HEK293 (cell line): ENCODE results near the gene FUT8.

ENCODE experiments used
- CTCF ChIA-PET: fragments of 350-600 bp; formaldehyde crosslinking; extraction: SDS; loops from one replicate; lab custom pipeline; 2021; ENCODE audit warnings: antibody characterized with exemption; lab: Yijun Ruan, JAX
- POLR2A ChIA-PET: fragments of 300-600 bp; formaldehyde crosslinking; extraction: SDS; loops from one replicate; lab custom pipeline; 2020; ENCODE audit warnings: antibody characterized with exemption, inconsistent platforms; lab: Yijun Ruan, JAX
- H3K27ac ChIP-seq: fragments of 200-500 bp; sonication (Bioruptor generic); 2 replicates; pipeline ENCODE4 v1.5.1; 2014; ENCODE audit warnings: low read depth, low read length, control low read depth, inconsistent platforms; ENCODE audit errors: extremely low read depth
- H3K36me3 ChIP-seq, 2 experiments: fragments of 200-500 bp in 1 of 2; sonication (Bioruptor generic) in 1 of 2; 1 replicate in 1 of 2; 2 replicates in 1 of 2; pipeline ENCODE4 v1.5.1; 2014 to 2017; ENCODE audit warnings: inconsistent platforms in 2 of 2, low read length in 2 of 2; ENCODE audit not compliant: control insufficient read depth in 2 of 2, insufficient read depth in 1 of 2
- H3K4me1 ChIP-seq: fragments of 200-500 bp; sonication (Bioruptor generic); 2 replicates; pipeline ENCODE4 v1.5.1; 2014; ENCODE audit warnings: mild to moderate bottlenecking, low read length, inconsistent platforms; ENCODE audit not compliant: control insufficient read depth, insufficient read depth
- H3K4me3 ChIP-seq: 2 replicates; pipeline ENCODE4 v1.5.1; 2011; ENCODE audit warnings: low read depth, mild to moderate bottlenecking, control low read depth, low read length, moderate library complexity
- H3K9me3 ChIP-seq: fragments of 200-500 bp; sonication (Bioruptor generic); 2 replicates; pipeline ENCODE4 v1.5.1; 2014; ENCODE audit warnings: low read depth, low read length, inconsistent platforms; ENCODE audit not compliant: control insufficient read depth, insufficient read depth
- BCL11B ChIP-seq: fragments of 450-650 bp; formaldehyde crosslinking; IDR thresholded peaks from 2 replicates; pipeline ENCODE4 v1.5.1; 2016; ENCODE audit warnings: low read depth, missing biosample characterization, missing genetic modification characterization
- FEZF1 ChIP-seq: fragments of 450-650 bp; formaldehyde crosslinking; IDR thresholded peaks from 2 replicates; pipeline ENCODE4 v1.5.1; 2016; ENCODE audit warnings: missing biosample characterization, missing genetic modification characterization
- GLI2 ChIP-seq: fragments of 450-650 bp; formaldehyde crosslinking; IDR thresholded peaks from 2 replicates; pipeline ENCODE4; 2017; ENCODE audit warnings: missing biosample characterization, missing genetic modification characterization, low read depth, borderline replicate concordance
- KLF1 ChIP-seq: fragments of 450-650 bp; formaldehyde crosslinking; IDR thresholded peaks from 2 replicates; pipeline ENCODE4 v1.5.1; 2016; ENCODE audit warnings: missing biosample characterization, missing genetic modification characterization
- OSR2 ChIP-seq: fragments of 450-650 bp; formaldehyde crosslinking; IDR thresholded peaks from 2 replicates; pipeline ENCODE4 v1.5.1; 2016; ENCODE audit warnings: missing biosample characterization, missing genetic modification characterization
- REPIN1 ChIP-seq: fragments of 450-650 bp; formaldehyde crosslinking; IDR thresholded peaks from 2 replicates; pipeline ENCODE4 v1.5.1; 2017; ENCODE audit warnings: missing biosample characterization, missing genetic modification characterization, low read depth
- YY1 ChIP-seq: fragments of 450-650 bp; formaldehyde crosslinking; IDR thresholded peaks from 2 replicates; pipeline ENCODE4 v1.5.1; 2018; ENCODE audit warnings: missing biosample characterization, missing genetic modification characterization
- YY2 ChIP-seq: fragments of 450-650 bp; formaldehyde crosslinking; IDR thresholded peaks from 2 replicates; pipeline ENCODE4 v1.5.1; 2016; ENCODE audit warnings: missing biosample characterization, missing genetic modification characterization
- ZNF10 ChIP-seq: fragments of 450-650 bp; formaldehyde crosslinking; IDR thresholded peaks from 2 replicates; pipeline ENCODE4 v1.5.1; 2017; ENCODE audit warnings: missing biosample characterization, missing genetic modification characterization
- ZNF121 ChIP-seq: fragments of 450-650 bp; formaldehyde crosslinking; IDR thresholded peaks from 2 replicates; pipeline ENCODE4 v1.5.1; 2016; ENCODE audit warnings: missing biosample characterization, missing genetic modification characterization
- ZNF132 ChIP-seq: fragments of 450-650 bp; formaldehyde crosslinking; IDR thresholded peaks from 2 replicates; pipeline ENCODE4 v1.5.1; 2017; ENCODE audit warnings: missing biosample characterization, missing genetic modification characterization, borderline replicate concordance
- ZNF140 ChIP-seq: fragments of 450-650 bp; formaldehyde crosslinking; IDR thresholded peaks from 2 replicates; pipeline ENCODE4 v1.5.1; 2016; ENCODE audit warnings: missing biosample characterization, missing genetic modification characterization
- ZNF16 ChIP-seq: fragments of 450-650 bp; formaldehyde crosslinking; IDR thresholded peaks from 2 replicates; pipeline ENCODE4 v1.5.1; 2016; ENCODE audit warnings: low read depth, missing biosample characterization, missing genetic modification characterization
- ZNF266 ChIP-seq: fragments of 450-650 bp; formaldehyde crosslinking; IDR thresholded peaks from 2 replicates; pipeline ENCODE4 v1.5.1; 2016; ENCODE audit warnings: missing biosample characterization, missing genetic modification characterization, low read depth
- ZNF350 ChIP-seq: fragments of 450-650 bp; formaldehyde crosslinking; IDR thresholded peaks from 2 replicates; pipeline ENCODE4 v1.5.0; 2017; ENCODE audit warnings: missing biosample characterization, mild to moderate bottlenecking, missing genetic modification characterization
- ZNF416 ChIP-seq: fragments of 450-650 bp; formaldehyde crosslinking; IDR thresholded peaks from 2 replicates; pipeline ENCODE4 v1.5.1; 2016; ENCODE audit warnings: missing biosample characterization, missing genetic modification characterization
- ZNF426 ChIP-seq: fragments of 450-650 bp; formaldehyde crosslinking; IDR thresholded peaks from 2 replicates; pipeline ENCODE4 v1.5.1; 2017; ENCODE audit warnings: missing biosample characterization, missing genetic modification characterization, mild to moderate bottlenecking, inconsistent platforms, moderate library complexity
- ZNF530 ChIP-seq: fragments of 450-650 bp; formaldehyde crosslinking; IDR thresholded peaks from 2 replicates; pipeline ENCODE4 v1.5.1; 2016; ENCODE audit warnings: low read depth, missing biosample characterization, missing genetic modification characterization
- ZNF558 ChIP-seq: fragments of 450-650 bp; formaldehyde crosslinking; IDR thresholded peaks from 2 replicates; pipeline ENCODE4 v1.5.1; 2016; ENCODE audit warnings: missing biosample characterization, missing genetic modification characterization
- ZNF561 ChIP-seq: fragments of 450-650 bp; IDR thresholded peaks from 2 replicates; pipeline ENCODE4 v1.5.1; 2018; ENCODE audit warnings: missing biosample characterization, missing genetic modification characterization, borderline replicate concordance
- ZNF629 ChIP-seq: fragments of 450-650 bp; formaldehyde crosslinking; IDR thresholded peaks from 2 replicates; pipeline ENCODE4 v1.5.1; 2017; ENCODE audit warnings: missing biosample characterization, missing genetic modification characterization
- ZNF660 ChIP-seq: fragments of 450-650 bp; IDR thresholded peaks from 2 replicates; pipeline ENCODE4 v1.5.1; 2018; ENCODE audit warnings: missing biosample characterization, mild to moderate bottlenecking, missing genetic modification characterization
- ZNF670 ChIP-seq: fragments of 450-650 bp; formaldehyde crosslinking; IDR thresholded peaks from 2 replicates; pipeline ENCODE4 v1.5.1; 2016; ENCODE audit warnings: missing biosample characterization, missing genetic modification characterization, low read depth
- ZSCAN16 ChIP-seq: fragments of 450-650 bp; formaldehyde crosslinking; IDR thresholded peaks from 2 replicates; pipeline ENCODE4 v1.5.1; 2016; ENCODE audit warnings: missing biosample characterization, missing genetic modification characterization
- ZXDB ChIP-seq: fragments of 450-650 bp; formaldehyde crosslinking; IDR thresholded peaks from 2 replicates; pipeline ENCODE4 v1.5.1; 2016; ENCODE audit warnings: missing biosample characterization, missing genetic modification characterization
- TF ChIP-seq, protein P1 (sequence below): fragments of 450-650 bp; formaldehyde crosslinking; IDR thresholded peaks from 2 replicates; pipeline ENCODE4 v1.5.1; 2016; ENCODE audit warnings: missing biosample characterization, missing genetic modification characterization
- TF ChIP-seq, protein P2 (sequence below): fragments of 450-650 bp; formaldehyde crosslinking; IDR thresholded peaks from 2 replicates; pipeline ENCODE4; 2016; ENCODE audit warnings: missing biosample characterization, missing genetic modification characterization
- TF ChIP-seq, protein P3 (sequence below): fragments of 450-650 bp; formaldehyde crosslinking; IDR thresholded peaks from 2 replicates; pipeline ENCODE4 v1.5.1; 2017; ENCODE audit warnings: missing biosample characterization, mild to moderate bottlenecking, missing genetic modification characterization, moderate library complexity
- TF ChIP-seq, protein P4 (sequence below): fragments of 450-650 bp; formaldehyde crosslinking; IDR thresholded peaks from 2 replicates; pipeline ENCODE4 v1.5.1; 2016; ENCODE audit warnings: missing biosample characterization, missing genetic modification characterization, low read depth
- TF ChIP-seq, protein P5 (sequence below): fragments of 450-650 bp; formaldehyde crosslinking; IDR thresholded peaks from 2 replicates; pipeline ENCODE4 v1.5.1; 2017; ENCODE audit warnings: missing biosample characterization, missing genetic modification characterization

Gene FUT8

DNA sequence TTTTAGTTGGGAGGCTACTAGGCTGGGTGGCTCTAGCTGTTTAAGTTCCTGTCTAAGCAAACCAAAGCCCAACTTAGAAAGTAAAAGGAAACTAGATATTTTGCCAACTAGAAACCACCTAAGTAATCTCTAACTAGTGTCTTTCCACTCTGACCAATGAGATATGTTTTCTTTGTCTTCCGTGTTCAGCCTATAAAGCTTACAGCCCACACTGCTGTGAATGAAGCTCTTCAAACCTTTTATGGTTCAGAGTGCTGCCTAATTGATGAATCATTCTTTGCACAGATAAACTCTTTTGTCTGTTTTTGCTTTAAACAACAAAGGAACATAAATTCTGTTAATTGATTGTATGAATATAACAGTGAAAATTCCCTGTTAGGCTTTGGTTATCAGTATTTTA, 66.1 kb downstream of the FUT8 start:
- Histone ChIP-seq H3K4me1 (peaks cover 13% of the 10 kb centered on the region), H3K4me3 (no peak overlapping the region), H3K27ac (no peak overlapping the region), H3K9me3 (no peaks in the 10 kb centered on the region), H3K36me3 (no peaks in the 10 kb centered on the region)
- ChIA-PET POLR2A (interaction anchor here (1.0 kb wide), 1 partner anchor 11 kb away, joined by 4 read pairs; no protein-coding TSS in a partner anchor), CTCF (interaction anchor here (0.5 to 1.3 kb wide), 2 partner anchors 314 to 1019 kb away, joined by 4 read pairs; no protein-coding TSS in a partner anchor)
- TF ChIP-seq ZNF426 (no peak), ZNF416 (no peak), GLI2 (tag by site-specific recombination) (0 out of 2 replicates have a peak, but pooled peaks have one; percentile 9), ZNF561 (tag by site-specific recombination) (no peak), ZNF10 (no peak), ZNF530 (tag by site-specific recombination) (no peak), ZNF132 (tag by site-specific recombination) (no peak), YY2 (tag by site-specific recombination) (no peak), BCL11B (no peak), ZNF140 (tag by site-specific recombination) (no peak), ZNF670 (tag by site-specific recombination) (no peak), ZNF629 (tag by site-specific recombination) (0 out of 2 replicates have a peak, but pooled peaks have one; percentile 14), ZNF558 (no peak), ZNF350 (tag by site-specific recombination) (no peak), ZSCAN16 (peak; percentile 54; the same call in 1 of the 2 replicates), FEZF1 (tag by site-specific recombination) (peak; percentile 16; the same call in 1 of the 2 replicates), REPIN1 (tag by site-specific recombination) (no peak), OSR2 (tag by site-specific recombination) (peak; percentile 35; the same call in 1 of the 2 replicates), KLF1 (tag by site-specific recombination) (no peak), ZNF660 (tag by site-specific recombination) (no peak), ZNF266 (tag by site-specific recombination) (no peak), ZXDB (tag by site-specific recombination) (0 out of 2 replicates have a peak, but pooled peaks have one; percentile 15), ZNF121 (no peak), ZNF16 (tag by site-specific recombination) (no peak), YY1 (tag by site-specific recombination) (no peak)
- TF ChIP-seq, protein P1, sequence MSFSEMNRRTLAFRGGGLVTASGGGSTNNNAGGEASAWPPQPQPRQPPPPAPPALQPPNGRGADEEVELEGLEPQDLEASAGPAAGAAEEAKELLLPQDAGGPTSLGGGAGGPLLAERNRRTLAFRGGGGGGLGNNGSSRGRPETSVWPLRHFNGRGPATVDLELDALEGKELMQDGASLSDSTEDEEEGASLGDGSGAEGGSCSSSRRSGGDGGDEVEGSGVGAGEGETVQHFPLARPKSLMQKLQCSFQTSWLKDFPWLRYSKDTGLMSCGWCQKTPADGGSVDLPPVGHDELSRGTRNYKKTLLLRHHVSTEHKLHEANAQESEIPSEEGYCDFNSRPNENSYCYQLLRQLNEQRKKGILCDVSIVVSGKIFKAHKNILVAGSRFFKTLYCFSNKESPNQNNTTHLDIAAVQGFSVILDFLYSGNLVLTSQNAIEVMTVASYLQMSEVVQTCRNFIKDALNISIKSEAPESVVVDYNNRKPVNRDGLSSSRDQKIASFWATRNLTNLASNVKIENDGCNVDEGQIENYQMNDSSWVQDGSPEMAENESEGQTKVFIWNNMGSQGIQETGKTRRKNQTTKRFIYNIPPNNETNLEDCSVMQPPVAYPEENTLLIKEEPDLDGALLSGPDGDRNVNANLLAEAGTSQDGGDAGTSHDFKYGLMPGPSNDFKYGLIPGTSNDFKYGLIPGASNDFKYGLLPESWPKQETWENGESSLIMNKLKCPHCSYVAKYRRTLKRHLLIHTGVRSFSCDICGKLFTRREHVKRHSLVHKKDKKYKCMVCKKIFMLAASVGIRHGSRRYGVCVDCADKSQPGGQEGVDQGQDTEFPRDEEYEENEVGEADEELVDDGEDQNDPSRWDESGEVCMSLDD: no peak
- TF ChIP-seq, protein P2, sequence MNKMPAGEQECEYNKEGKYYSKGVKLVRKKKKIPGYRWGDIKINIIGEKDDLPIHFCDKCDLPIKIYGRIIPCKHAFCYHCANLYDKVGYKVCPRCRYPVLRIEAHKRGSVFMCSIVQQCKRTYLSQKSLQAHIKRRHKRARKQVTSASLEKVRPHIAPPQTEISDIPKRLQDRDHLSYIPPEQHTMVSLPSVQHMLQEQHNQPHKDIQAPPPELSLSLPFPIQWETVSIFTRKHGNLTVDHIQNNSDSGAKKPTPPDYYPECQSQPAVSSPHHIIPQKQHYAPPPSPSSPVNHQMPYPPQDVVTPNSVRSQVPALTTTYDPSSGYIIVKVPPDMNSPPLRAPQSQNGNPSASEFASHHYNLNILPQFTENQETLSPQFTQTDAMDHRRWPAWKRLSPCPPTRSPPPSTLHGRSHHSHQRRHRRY (tag by site-specific recombination): no peak
- TF ChIP-seq, protein P3, sequence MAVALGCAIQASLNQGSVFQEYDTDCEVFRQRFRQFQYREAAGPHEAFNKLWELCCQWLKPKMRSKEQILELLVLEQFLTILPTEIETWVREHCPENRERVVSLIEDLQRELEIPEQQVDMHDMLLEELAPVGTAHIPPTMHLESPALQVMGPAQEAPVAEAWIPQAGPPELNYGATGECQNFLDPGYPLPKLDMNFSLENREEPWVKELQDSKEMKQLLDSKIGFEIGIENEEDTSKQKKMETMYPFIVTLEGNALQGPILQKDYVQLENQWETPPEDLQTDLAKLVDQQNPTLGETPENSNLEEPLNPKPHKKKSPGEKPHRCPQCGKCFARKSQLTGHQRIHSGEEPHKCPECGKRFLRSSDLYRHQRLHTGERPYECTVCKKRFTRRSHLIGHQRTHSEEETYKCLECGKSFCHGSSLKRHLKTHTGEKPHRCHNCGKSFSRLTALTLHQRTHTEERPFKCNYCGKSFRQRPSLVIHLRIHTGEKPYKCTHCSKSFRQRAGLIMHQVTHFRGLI (tag by site-specific recombination): peak; percentile 51; the same call in 1 of the 2 replicates
- TF ChIP-seq, protein P4, sequence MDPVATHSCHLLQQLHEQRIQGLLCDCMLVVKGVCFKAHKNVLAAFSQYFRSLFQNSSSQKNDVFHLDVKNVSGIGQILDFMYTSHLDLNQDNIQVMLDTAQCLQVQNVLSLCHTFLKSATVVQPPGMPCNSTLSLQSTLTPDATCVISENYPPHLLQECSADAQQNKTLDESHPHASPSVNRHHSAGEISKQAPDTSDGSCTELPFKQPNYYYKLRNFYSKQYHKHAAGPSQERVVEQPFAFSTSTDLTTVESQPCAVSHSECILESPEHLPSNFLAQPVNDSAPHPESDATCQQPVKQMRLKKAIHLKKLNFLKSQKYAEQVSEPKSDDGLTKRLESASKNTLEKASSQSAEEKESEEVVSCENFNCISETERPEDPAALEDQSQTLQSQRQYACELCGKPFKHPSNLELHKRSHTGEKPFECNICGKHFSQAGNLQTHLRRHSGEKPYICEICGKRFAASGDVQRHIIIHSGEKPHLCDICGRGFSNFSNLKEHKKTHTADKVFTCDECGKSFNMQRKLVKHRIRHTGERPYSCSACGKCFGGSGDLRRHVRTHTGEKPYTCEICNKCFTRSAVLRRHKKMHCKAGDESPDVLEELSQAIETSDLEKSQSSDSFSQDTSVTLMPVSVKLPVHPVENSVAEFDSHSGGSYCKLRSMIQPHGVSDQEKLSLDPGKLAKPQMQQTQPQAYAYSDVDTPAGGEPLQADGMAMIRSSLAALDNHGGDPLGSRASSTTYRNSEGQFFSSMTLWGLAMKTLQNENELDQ (tag by site-specific recombination): no peak
- TF ChIP-seq, protein P5, sequence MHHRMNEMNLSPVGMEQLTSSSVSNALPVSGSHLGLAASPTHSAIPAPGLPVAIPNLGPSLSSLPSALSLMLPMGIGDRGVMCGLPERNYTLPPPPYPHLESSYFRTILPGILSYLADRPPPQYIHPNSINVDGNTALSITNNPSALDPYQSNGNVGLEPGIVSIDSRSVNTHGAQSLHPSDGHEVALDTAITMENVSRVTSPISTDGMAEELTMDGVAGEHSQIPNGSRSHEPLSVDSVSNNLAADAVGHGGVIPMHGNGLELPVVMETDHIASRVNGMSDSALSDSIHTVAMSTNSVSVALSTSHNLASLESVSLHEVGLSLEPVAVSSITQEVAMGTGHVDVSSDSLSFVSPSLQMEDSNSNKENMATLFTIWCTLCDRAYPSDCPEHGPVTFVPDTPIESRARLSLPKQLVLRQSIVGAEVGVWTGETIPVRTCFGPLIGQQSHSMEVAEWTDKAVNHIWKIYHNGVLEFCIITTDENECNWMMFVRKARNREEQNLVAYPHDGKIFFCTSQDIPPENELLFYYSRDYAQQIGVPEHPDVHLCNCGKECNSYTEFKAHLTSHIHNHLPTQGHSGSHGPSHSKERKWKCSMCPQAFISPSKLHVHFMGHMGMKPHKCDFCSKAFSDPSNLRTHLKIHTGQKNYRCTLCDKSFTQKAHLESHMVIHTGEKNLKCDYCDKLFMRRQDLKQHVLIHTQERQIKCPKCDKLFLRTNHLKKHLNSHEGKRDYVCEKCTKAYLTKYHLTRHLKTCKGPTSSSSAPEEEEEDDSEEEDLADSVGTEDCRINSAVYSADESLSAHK (tag by site-specific recombination): peak; percentile 10; the same call in 1 of the 2 replicates
